Measurements from ENCODE around the gene ANGPTL4.

Gene ANGPTL4

DNA sequence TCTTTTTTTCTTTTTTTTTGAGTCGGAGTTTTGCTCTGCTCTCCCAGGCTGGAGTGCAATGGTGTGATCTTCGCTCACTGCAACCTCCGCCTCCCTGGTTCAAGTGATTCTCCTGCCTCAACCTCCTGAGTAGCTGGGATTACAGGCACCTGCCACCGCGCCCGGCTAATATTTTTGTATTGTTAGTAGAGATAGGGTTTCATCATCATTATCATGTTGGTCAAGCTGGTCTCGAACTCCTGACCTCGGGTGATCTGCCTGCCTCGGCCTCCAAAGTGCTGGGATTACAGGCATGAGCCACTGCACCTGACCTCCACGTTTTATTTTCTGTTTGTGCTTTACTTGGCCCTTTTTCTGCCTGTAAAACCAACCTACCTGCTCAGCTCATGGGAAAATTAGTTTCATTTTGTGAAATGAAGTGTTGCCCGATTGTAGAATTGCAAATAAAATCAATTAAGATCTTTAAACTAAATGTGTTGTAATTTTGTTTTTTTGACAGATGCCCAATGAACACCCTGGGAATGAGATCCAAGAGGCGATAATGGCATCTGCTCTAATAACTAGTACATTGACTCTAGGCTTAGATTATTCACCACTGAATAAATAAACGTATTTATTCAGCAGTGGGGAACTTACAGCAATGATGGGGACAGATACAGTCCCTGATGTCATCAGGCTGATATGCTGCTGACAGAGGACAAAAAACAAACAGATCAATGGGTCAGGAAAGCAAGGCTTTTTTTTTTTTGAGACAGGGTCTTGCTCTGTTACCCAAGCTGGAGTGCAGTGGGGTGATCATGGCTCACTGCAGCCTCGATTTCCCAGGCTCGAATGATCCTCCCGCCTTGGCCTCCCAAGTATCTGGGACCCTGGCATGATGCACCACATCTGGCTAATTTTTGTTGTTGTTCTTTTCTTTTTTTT is 24.0 kb downstream of the ANGPTL4 start:
- no peak for DNase-seq (ENCODE audit: extremely low read depth in 1 of 2, low read depth in 1 of 2)

DNA sequence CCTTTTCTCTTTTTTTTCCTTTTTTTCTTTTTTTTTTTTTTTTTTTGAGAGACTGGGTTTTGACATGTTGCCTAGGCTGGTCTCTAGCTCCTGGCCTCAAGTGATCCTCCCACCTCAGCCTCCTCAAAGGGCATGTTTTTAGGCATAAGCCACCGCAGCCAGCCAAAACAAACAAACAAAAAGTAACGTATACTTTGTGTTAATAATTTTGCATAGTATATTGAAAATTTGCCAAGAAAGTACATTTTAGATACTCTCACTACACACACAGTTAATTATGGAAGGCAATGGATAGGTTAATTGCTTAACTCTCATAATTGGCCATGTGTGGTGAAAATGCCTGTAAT is 24.6 kb downstream of the ANGPTL4 start:
- DNase-seq (ENCODE audit: extremely low read depth in 1 of 2, low read depth in 1 of 2), result no peak

DNA sequence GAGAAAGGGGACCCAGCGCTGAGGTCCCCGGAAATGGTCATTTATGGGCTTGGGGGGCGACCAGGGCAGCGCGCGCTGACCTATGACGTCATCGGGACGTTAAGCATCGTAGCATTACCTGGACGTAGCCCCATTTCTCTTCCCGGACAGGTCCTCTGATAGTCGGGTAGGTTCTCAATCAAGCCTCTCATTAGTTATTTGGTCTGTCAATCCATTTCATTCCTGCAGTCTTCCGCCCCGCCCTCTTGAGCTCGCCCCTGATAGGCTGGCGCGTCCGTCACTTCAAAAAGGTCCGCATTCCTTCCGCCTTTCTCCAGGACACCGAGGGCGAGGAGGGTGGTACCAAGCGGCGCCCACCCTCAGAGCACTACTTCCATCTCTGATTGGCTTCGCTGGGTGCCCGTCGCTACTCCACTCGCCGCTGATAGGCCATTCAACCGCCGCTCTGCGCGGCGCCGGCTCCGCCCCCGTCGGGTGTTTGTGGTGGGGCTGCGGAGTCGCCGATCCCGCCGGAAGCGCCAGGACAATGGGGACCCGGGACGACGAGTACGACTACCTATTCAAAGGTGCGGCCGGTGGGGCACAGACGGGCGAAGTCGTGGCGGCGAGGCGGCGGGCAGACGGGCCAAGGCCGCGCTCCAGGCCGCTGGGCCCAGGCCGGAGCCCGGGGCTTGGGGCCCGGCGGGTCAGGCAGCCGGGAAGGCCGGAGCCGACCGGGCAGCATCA is 26.1 kb downstream of the ANGPTL4 start, which contains the start of gene RAB11B:
TSS of gene RAB11B (plus strand) at position 470 of the 726 bp plus-strand sequence. CDS start at position 527, 57 bp downstream.
- peak; percentile 97 to 99 for DNase-seq (ENCODE audit: extremely low read depth in 1 of 2, low read depth in 1 of 2)

DNA sequence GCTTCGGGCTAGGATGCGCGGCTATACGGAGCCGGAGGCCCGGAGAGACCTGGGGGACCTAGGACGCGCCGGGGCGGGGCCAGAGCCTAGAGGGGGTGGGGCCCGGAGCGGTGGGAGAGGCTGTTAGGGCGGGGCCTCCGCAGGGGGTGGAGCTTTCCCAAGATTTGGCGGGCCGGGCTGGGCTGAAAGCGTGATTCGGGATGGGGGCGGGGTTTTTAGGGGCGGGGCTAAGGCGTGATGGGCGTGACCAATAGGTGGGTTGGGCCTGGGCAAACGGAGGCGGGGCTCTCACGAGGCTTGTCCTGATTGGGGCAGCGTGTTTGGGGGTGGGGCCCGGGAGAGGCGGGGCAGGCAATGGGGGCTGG is 26.6 kb downstream of the ANGPTL4 start:
- DNase-seq (ENCODE audit: extremely low read depth in 1 of 2, low read depth in 1 of 2), result peak; percentile 87 to 92

DNA sequence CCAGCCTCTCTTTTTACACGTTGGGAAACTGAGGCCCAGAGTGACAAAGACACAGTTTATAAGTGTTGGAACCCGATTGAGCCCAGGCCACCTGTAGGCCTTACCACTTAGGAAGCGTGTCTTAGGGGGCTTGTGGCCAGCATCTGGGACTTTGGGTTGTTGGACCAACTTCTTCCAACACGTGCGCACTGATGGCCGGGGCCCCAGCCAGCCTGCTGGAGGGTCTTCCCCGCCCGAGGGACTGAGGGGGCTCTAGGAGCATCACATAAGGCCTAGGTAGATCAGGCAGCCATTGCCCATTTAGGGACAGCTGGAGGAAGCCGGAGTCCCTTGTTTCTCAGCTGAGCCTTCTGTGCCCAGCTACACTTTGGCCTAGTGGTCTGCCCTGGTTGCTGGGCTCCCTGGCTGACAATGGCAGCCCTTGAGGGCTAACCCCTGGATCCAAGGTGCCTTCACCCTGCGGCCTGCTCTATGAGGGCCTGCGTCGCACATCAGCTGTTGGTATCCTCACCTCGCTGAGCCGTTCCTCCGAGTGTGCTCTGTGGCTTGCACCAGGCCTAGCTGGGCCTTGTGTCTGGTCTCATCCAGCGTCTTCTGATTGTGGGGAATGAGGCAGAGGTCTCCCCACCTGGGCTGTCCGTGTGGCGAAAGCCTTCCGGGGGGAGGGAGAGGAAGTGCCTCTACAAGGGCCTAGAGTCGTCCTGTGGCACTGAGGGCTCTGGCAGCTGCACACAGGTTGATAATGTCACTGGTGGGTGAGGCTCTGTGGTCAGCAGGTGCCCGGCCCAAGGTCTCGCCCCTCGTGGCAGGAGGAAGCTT is 27.5 kb downstream of the ANGPTL4 start:
- no peak for DNase-seq (ENCODE audit: extremely low read depth in 1 of 2, low read depth in 1 of 2)

DNA sequence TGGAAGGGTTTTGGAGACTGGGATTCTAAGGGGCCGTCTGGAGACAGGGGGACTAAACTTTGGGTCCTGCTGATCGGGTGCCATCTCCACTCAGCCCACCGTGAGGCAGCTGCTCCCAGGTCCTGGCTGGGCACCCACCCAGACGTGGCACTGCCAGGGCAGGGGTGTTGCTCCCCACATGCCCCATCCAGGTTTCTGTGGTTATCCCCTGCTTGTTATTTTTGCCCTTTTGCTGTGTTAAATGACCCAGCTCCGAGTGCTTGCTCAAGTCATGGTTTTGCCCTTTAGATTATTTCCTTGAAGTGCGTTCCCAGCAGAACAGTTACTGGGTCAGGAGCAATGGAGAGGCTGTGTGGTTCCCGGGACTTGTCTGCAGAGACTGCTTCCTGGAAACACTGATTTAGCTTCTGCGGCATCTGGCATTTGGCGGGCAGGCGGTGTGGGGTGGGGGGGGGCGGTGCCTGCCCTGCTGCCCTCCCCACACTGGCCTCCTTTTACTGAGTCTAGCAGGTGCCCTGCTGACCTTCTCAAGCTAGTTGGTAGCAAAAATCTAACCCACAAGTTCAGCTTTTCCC is 28.1 kb downstream of the ANGPTL4 start:
- DNase-seq (ENCODE audit: extremely low read depth in 1 of 2, low read depth in 1 of 2), result no peak

DNA sequence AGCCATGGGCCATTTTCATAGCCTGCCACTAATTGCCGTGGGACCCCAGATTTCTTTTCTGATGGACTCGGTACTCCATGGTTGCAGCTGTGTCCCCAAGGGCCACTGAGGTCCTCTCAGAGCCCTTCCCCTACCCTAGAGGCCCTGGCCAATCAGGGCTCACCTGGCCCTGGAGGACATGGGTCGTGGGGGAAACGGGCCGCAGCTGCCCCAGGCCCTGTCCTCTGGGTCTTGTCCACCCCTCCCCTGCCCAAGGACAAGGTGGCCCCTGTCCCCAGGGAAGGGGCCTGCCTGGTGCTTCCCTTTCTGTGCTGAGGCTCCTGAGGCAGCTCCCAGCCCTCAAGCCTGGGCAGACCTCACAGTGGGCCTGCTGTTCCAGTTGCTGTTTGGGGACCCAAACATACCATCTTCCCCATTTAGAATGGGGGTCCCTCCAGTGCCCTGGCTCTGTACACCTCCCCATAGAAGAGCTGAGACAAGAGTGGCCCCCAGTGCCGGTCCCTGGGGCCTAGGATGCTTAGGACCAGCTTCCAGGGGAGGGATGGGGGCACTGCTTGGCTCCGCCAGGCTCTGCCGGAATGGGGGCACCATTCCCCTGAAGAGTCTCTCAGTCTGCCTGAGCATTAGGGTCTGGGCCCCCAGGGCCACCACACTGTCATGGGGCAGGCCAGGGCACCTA is 29.4 kb downstream of the ANGPTL4 start:
- DNase-seq (ENCODE audit: extremely low read depth in 1 of 2, low read depth in 1 of 2), result no peak

DNA sequence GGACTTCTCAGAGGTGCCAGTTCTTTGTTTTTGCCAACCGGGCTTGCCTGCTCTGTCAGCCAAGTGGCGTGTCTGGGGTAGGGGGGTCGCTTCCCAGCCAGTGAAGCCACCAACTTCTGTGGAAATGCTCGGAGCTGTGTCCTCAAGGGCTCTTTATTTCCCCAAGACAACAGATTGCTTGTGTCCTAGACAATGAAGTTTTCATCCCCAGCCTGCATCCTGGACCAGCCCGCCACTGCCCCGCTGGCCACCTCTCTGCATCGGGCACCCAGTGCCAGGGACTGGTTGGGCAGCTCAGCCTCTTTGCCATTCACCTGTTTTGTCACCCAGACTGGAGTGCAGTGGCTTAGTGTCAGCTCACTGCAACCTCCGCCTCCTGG is 29.9 kb downstream of the ANGPTL4 start:
- DNase-seq (ENCODE audit: extremely low read depth in 1 of 2, low read depth in 1 of 2), result no peak

DNA sequence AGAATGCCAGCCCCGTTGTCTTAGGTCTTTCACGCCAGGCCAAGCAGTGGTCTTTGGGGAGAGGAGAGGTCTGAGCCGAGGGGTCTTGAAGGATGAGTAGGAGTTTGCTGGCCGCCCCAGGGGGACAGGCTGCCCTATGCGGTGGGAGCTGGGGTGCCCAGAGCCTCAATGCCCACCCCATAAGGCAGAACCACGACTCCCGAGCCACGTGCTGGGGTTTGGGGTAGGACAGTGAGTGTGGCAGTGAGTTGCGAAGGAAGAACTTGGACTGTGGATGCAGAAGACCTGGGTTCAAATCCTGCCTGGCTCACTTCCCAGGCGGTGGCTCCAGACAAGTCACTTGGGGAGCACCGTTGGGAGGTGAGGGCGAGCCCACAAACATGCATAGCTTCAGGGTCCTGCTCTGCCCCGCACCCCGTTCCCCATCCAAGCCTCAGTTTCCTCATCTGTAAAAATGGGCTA is 31.7 kb downstream of the ANGPTL4 start:
- DNase-seq (ENCODE audit: extremely low read depth in 1 of 2, low read depth in 1 of 2), result no peak

DNA sequence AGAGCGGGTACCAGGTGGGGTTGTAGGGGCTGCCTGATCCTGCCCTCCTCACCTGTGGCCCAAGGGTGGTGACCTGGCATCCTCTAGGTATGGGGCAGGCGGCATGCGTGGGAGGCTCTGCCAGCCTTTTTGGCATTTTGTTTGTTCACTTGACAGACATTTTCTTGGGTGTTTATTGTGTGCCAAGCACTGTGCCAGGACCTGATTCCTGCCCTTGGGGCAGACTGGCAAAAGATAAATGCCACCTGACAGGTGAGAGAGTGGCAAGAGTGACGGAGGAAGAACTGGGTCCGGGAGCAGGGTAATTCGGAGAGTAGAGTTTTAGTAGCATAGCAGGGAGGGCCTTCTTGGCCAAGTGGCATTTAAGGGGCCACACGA is 32.2 kb downstream of the ANGPTL4 start:
- no peak for DNase-seq (ENCODE audit: extremely low read depth in 1 of 2, low read depth in 1 of 2)

DNA sequence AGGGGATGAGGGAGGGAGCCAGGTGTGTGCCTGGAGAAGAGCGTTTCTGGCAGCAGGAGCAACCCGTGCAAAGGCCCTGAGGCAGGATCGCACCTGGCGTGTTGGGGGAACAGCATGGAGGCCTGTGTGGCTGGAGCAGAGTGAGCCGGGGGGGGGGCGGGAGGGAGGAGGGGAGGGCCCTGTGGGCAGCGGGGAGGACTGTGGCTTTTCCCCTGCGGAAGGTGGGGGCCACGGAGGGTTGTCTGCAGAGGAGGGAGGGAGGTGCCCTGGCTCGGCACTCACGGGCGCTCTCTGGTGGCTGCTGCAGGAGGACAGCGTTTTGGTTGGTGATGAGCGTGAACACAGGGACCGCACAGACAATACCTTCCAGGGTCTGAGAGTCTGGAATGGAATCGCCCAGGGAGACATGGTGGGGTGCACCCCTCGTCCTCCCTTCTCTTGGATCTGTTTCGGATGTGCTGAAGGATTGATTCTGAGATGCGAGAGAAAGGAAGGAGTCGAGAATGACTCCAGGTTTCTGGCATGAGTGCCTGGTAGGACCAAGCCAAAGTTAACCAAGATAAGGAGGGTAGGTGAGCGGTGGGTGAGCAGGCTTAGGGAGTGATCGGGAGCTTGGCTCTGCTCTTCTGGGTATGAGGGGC is 32.7 kb downstream of the ANGPTL4 start:
- DNase-seq (ENCODE audit: extremely low read depth in 1 of 2, low read depth in 1 of 2), result peak; percentile 27 to 59

DNA sequence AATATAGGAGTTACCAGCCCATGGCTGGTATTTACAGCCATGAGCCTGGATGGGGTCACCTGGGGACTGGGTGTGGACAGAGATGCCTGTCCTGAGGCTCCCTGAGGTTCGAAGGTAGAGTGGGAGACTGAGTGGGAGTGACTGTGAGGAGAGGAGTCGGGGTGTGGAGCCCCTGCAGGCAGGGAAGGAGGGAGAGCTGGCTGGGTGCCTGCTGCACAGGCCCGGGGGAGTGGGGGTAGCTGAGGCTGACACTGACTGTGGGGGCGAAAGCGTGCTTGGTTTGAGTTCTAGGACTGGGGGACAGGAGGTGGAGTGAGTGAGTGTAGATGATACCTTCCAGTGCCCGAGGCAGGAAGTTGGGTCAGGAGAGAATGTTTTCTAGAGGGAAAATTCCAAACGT is 33.3 kb downstream of the ANGPTL4 start:
- DNase-seq (ENCODE audit: extremely low read depth in 1 of 2, low read depth in 1 of 2), result no peak

DNA sequence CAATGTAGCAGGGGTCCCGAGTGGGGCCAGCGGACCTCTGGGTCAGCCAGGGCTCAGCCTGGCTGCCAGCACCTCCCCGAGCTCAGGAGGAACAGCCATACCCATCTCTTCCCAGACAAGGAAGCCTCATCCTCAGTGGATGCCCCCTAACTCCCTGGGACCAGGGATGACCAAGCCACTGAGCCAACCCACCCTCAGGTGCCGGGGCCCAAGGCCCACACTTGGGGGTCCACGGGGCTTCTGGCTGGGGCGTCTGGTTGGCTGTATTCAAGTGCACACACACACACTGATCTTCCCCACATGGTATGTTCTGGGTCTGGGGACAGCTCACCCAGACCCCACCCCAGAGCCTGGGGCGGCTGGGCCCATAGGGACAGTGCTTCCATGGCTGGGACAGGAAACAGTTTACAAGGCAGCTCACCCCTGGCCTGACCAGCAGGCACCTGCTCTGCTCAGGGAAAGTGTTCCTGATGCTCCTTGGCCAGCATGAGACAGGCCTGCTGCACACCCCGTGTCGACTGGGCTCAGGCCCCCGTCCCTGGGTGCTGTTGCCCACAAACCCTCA is 33.9 kb downstream of the ANGPTL4 start:
- DNase-seq (ENCODE audit: extremely low read depth in 1 of 2, low read depth in 1 of 2), result no peak

DNA sequence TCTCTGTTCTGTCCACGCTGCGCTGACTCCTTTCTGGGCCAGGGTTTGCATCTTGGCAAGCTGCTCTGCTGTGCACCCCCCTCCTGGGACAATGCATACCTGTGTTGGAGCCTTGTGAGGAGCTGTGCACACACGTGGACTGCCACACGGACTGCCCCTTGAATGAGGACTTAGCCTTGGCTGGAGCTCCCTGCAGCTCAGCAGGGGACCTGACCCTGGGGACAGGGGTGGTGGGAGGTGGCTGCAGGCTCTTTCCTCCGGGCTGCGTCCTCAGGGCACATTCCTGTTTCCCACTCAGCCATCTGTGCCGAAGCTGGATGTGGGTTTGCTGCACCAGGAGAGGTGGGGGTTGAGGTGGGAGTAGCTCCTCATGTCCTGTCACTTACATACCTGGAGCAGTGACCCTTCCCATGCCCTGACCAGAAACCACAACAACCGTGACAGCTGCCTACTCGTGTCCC is 34.4 kb downstream of the ANGPTL4 start:
- DNase-seq (ENCODE audit: extremely low read depth in 1 of 2, low read depth in 1 of 2), result no peak

DNA sequence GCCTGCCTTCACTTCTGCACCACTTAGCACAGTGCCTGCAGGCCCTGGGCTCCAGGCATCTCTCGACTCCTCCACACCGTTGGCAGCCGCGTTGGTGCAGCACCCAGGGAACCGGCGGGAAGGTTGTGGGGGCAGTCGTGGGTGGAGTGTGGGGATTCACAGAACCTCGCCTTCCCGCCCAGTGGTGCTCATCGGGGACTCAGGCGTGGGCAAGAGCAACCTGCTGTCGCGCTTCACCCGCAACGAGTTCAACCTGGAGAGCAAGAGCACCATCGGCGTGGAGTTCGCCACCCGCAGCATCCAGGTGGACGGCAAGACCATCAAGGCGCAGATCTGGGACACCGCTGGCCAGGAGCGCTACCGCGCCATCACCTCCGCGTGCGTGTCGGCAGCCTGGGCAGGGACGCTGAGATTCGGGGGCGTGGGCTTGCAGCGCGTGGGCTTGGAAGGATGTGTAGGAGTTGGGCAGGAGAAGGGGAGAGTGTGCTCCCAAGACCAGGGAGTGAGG is 35.8 kb downstream of the ANGPTL4 start:
- no peak for DNase-seq (ENCODE audit: extremely low read depth in 1 of 2, low read depth in 1 of 2)

DNA sequence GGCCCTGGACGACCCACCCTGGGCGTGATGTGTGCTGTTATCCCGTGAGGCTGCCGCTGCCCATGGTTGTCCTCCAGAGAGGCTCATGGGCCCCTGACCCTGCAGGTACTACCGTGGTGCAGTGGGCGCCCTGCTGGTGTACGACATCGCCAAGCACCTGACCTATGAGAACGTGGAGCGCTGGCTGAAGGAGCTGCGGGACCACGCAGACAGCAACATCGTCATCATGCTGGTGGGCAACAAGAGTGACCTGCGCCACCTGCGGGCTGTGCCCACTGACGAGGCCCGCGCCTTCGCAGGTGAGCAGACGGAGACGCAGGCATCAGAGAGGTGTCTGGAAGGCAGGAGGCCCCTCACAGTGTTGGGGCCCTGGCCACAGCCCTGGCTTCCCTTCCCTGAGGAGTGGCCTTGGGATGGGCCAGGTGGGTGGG is 38.0 kb downstream of the ANGPTL4 start:
- no peak for DNase-seq (ENCODE audit: extremely low read depth in 1 of 2, low read depth in 1 of 2)

DNA sequence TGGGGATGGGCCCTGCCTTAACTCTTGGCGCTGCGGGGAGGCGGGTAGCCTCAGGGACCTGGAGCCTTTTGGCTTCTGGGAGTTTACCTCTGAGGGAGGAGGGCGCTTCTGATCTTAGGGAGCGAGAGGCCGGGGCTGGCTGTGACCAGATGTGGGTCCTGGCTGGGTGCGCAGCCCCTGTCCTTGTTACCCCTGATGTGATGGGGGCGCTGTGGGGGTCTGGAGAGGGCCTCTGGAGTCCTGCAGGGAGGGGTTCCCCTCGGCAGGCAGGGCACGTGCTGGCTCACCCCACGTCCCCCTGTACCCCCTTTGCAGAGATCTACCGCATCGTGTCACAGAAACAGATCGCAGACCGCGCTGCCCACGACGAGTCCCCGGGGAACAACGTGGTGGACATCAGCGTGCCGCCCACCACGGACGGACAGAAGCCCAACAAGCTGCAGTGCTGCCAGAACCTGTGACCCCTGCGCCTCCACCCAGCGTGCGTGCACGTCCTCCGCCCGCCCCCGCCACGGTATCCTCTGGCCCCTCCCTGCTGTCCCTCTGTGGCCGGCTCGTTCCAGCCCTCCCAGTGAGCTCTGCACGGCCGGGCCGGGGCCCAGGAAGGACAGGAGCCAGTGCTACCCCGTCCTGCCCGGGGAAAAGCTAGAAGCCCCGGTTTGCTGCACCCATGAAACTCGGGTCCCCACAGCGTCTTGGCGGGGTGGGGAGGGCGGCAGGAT is 39.3 kb downstream of the ANGPTL4 start:
- DNase-seq (ENCODE audit: extremely low read depth in 1 of 2, low read depth in 1 of 2), result no peak

DNA sequence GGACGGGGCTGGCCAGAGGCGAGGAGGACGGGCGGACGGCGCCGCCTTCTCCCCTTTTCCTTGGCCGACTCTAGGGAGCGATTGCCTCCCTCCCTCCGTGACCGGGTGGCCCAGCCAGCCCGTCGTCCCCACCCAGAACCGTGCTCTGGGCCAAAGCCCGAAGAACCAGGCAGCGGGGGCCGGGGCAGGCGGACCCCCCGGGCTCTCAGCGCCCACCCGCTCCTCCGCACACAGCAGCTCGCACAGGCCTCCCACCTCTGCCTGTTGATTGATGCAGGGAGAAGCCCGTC is 39.8 kb downstream of the ANGPTL4 start:
- DNase-seq (ENCODE audit: extremely low read depth in 1 of 2, low read depth in 1 of 2), result no peak

Data from stimulated activated CD8-positive, alpha-beta memory T cell treated with anti-CD3 and anti-CD28 coated beads, Interleukin-7, amount 100 ng/mL, for 48 hours (primary cell).